PFSK-1 (cell line): ENCODE results near the gene PEX11G.

Experiments used
- FOXP2 ChIP-seq: optimal IDR thresholded peaks from 2 replicates; pipeline ENCODE3; 2011; ENCODE audit warnings: borderline replicate concordance, control low read depth, inconsistent platforms; ENCODE audit not compliant: insufficient read depth; ENCODE audit errors: extremely low read length, extremely low read depth
- POLR2AphosphoS5 ChIP-seq: IDR thresholded peaks from 2 replicates; pipeline ENCODE4 v1.6.1; 2012; ENCODE audit warnings: low read depth, mild to moderate bottlenecking, control low read depth, low read length, moderate library complexity
- REST ChIP-seq, 2 experiments: IDR thresholded peaks; 2 replicates each; pipeline versions ENCODE4 v1.6.1 to v1.8.0; 2011 to 2012; ENCODE audit warnings: low read depth in 2 of 2, low read length in 2 of 2, control low read depth in 1 of 2, inconsistent platforms in 1 of 2, mild to moderate bottlenecking in 1 of 2, moderate library complexity in 1 of 2; ENCODE audit not compliant: insufficient read depth in 1 of 2
- SIN3A ChIP-seq: IDR thresholded peaks from 2 replicates; pipeline ENCODE4 v1.6.1; 2012; ENCODE audit warnings: mild to moderate bottlenecking, low read length, moderate library complexity, borderline replicate concordance; ENCODE audit not compliant: insufficient read depth
- TAF1 ChIP-seq: IDR thresholded peaks from 2 replicates; pipeline ENCODE4 v1.6.1; 2012; ENCODE audit warnings: low read length, control low read depth, borderline replicate concordance; ENCODE audit not compliant: insufficient read depth

The PEX11G gene

GRCh38 chr19:7522923-7523667 lies 34.3 kb upstream of the PEX11G start:
- TF ChIP-seq TAF1 (no peak), REST (IDR thresholded peaks at IDR 0.05; ENCODE audit: insufficient read depth in 1 of 2, low read depth in 2 of 2, low read length in 2 of 2) (no peak), SIN3A (no peak), FOXP2 (no peak), POLR2AphosphoS5 (no peak)

GRCh38 chr19:7522072-7522922 lies 33.5 kb upstream of the PEX11G start, which contains the start of gene MCOLN1:
TSS of gene MCOLN1 (plus strand) at chr19:7522624. CDS start at chr19:7522751, 127 bp downstream.
- TF ChIP-seq POLR2AphosphoS5 (peak; percentile 66), TAF1 (peak; percentile 69; the same call in 1 of the 2 replicates), FOXP2 (peak; percentile 99), REST (IDR thresholded peaks at IDR 0.05; ENCODE audit: insufficient read depth in 1 of 2, low read depth in 2 of 2, low read length in 2 of 2) (peak; percentile 45 to 48; a peak in 2 of 4 replicates), SIN3A (peak; percentile 95; the same call in 1 of the 2 replicates)

GRCh38 chr19:7521551-7522071 lies 32.8 kb upstream of the PEX11G start:
- TF ChIP-seq FOXP2 (no peak), REST (IDR thresholded peaks at IDR 0.05; ENCODE audit: insufficient read depth in 1 of 2, low read depth in 2 of 2, low read length in 2 of 2) (no peak), POLR2AphosphoS5 (no peak), TAF1 (no peak), SIN3A (no peak)

GRCh38 chr19:7520131-7521051 lies 31.6 kb upstream of the PEX11G start:
- TF ChIP-seq TAF1 (no peak), POLR2AphosphoS5 (no peak), REST (IDR thresholded peaks at IDR 0.05; ENCODE audit: insufficient read depth in 1 of 2, low read depth in 2 of 2, low read length in 2 of 2) (no peak), FOXP2 (no peak), SIN3A (no peak)
